ACC112 (cell line): Measurements from ENCODE around the gene ABCB8.

Source experiments
- H2AFZ ChIP-seq: fragments of 200-600 bp; sonication (generic); one replicate; pipeline ENCODE4 v1.6.0; 2017; ENCODE audit warnings: antibody characterized with exemption, low read length; ENCODE audit not compliant: unreplicated experiment
- H3K27ac ChIP-seq: fragments of 200-600 bp; sonication (generic); 2 replicates; pipeline ENCODE4 v1.5.1; 2014; ENCODE audit warnings: low read depth, mild to moderate bottlenecking, antibody characterized with exemption, low read length, moderate library complexity
- H3K27me3 ChIP-seq: fragments of 200-600 bp; sonication (generic); 2 replicates; pipeline ENCODE4 v1.6.1; 2014; ENCODE audit warnings: mild to moderate bottlenecking, antibody characterized with exemption, low read length, moderate library complexity, mixed read lengths; ENCODE audit not compliant: insufficient read depth
- H3K36me3 ChIP-seq: fragments of 200-600 bp; sonication (generic); 2 replicates; pipeline ENCODE4 v1.6.1; 2016; ENCODE audit warnings: mild to moderate bottlenecking, antibody characterized with exemption, low read length, moderate library complexity, mixed read lengths; ENCODE audit not compliant: insufficient read depth
- H3K4me1 ChIP-seq: fragments of 200-600 bp; sonication (generic); one replicate; pipeline ENCODE4 v1.6.1; 2016; ENCODE audit warnings: low read length, mixed read lengths; ENCODE audit not compliant: insufficient read depth, unreplicated experiment, control insufficient read depth
- H3K4me3 ChIP-seq: fragments of 200-600 bp; sonication (generic); 2 replicates; pipeline ENCODE4 v1.5.1; 2014; ENCODE audit warnings: mild to moderate bottlenecking, low read depth, low read length
- H3K79me2 ChIP-seq: fragments of 200-600 bp; sonication (generic); one replicate; pipeline ENCODE4 v1.6.0; 2016; ENCODE audit warnings: low read length; ENCODE audit not compliant: control insufficient read depth, unreplicated experiment, insufficient read depth

Gene ABCB8

GRCh38 chr7:150990416-150991186 is 37.6 kb upstream of the ABCB8 start, which contains the start of gene NOS3:
NOS3 (plus strand) TSS chr7:150991017; CDS start chr7:150993804, 2,787 bp downstream.
- Histone ChIP-seq H2AFZ (no peak within 1 kb of the TSS), H3K36me3 (no peaks in the 10 kb centered on the region), H3K79me2 (no peaks in the 10 kb centered on the region), H3K4me1 (peaks cover 4% of the 10 kb centered on the region), H3K27ac (no peak within 1 kb of the TSS), H3K27me3 (peaks cover 19% of the 10 kb centered on the region), H3K4me3 (no peak within 1 kb of the TSS)

GRCh38 chr7:150992051-150992640 is 36.1 kb upstream of the ABCB8 start:
- Histone ChIP-seq H3K27me3 (peaks cover 12% of the 10 kb centered on the region), H2AFZ (no peak overlapping the region), H3K4me1 (peaks cover 4% of the 10 kb centered on the region), H3K27ac (no peak overlapping the region), H3K4me3 (no peak overlapping the region), H3K36me3 (no peaks in the 10 kb centered on the region), H3K79me2 (no peaks in the 10 kb centered on the region)

- no peaks in the 10 kb centered on the region for H3K79me2 ChIP-seq
- no peak overlapping the region for H3K27ac ChIP-seq
- peaks cover 5% of the 10 kb centered on the region for H3K27me3 ChIP-seq
- H2AFZ ChIP-seq: no peak overlapping the region
- no peaks in the 10 kb centered on the region for H3K36me3 ChIP-seq
- no peak overlapping the region for H3K4me3 ChIP-seq
- peaks cover 4% of the 10 kb centered on the region for H3K4me1 ChIP-seq
Measured at GRCh38 chr7:150992833-150993302, 35.4 kb upstream of the ABCB8 start.

- no peak overlapping the region for H3K27ac ChIP-seq
- H3K79me2 ChIP-seq: no peaks in the 10 kb centered on the region
- H2AFZ ChIP-seq: no peak overlapping the region
- H3K4me1 ChIP-seq: no peaks in the 10 kb centered on the region
- H3K36me3 ChIP-seq: no peaks in the 10 kb centered on the region
- no peak overlapping the region for H3K4me3 ChIP-seq
- no peaks in the 10 kb centered on the region for H3K27me3 ChIP-seq
Measured at GRCh38 chr7:150993511-150993910, 34.7 kb upstream of the ABCB8 start.

GRCh38 chr7:150994141-150994837 is 34.0 kb upstream of the ABCB8 start:
- Histone ChIP-seq H3K4me1 (no peaks in the 10 kb centered on the region), H2AFZ (no peak overlapping the region), H3K4me3 (no peak overlapping the region), H3K36me3 (no peaks in the 10 kb centered on the region), H3K27me3 (no peaks in the 10 kb centered on the region), H3K79me2 (no peaks in the 10 kb centered on the region), H3K27ac (no peak overlapping the region)

- Histone ChIP-seq H3K27me3 (no peaks in the 10 kb centered on the region), H3K79me2 (no peaks in the 10 kb centered on the region), H3K27ac (no peak overlapping the region), H3K36me3 (no peaks in the 10 kb centered on the region), H3K4me1 (no peaks in the 10 kb centered on the region), H2AFZ (no peak overlapping the region), H3K4me3 (no peak overlapping the region)
Measured at GRCh38 chr7:150994838-150995510, 33.3 kb upstream of the ABCB8 start.

- Histone ChIP-seq H3K36me3 (no peaks in the 10 kb centered on the region), H3K4me1 (no peaks in the 10 kb centered on the region), H3K79me2 (no peaks in the 10 kb centered on the region), H3K4me3 (no peak overlapping the region), H2AFZ (no peak overlapping the region), H3K27me3 (no peaks in the 10 kb centered on the region), H3K27ac (no peak overlapping the region)
Measured at GRCh38 chr7:150996376-150997074, 31.7 kb upstream of the ABCB8 start.

GRCh38 chr7:150997075-150997511 is 31.2 kb upstream of the ABCB8 start:
- Histone ChIP-seq H3K79me2 (no peaks in the 10 kb centered on the region), H3K4me1 (no peaks in the 10 kb centered on the region), H3K27me3 (no peaks in the 10 kb centered on the region), H3K27ac (no peak overlapping the region), H3K4me3 (no peak overlapping the region), H3K36me3 (no peaks in the 10 kb centered on the region), H2AFZ (no peak overlapping the region)

- Histone ChIP-seq H3K27ac (no peak overlapping the region), H2AFZ (no peak overlapping the region), H3K4me1 (no peaks in the 10 kb centered on the region), H3K4me3 (no peak overlapping the region), H3K79me2 (no peaks in the 10 kb centered on the region), H3K27me3 (no peaks in the 10 kb centered on the region), H3K36me3 (no peaks in the 10 kb centered on the region)
Measured at GRCh38 chr7:150997817-150998216, 30.4 kb upstream of the ABCB8 start.

- H3K4me3 ChIP-seq: no peak overlapping the region
- no peak overlapping the region for H3K27ac ChIP-seq
- no peak overlapping the region for H2AFZ ChIP-seq
- no peaks in the 10 kb centered on the region for H3K4me1 ChIP-seq
- no peaks in the 10 kb centered on the region for H3K27me3 ChIP-seq
- no peaks in the 10 kb centered on the region for H3K36me3 ChIP-seq
- no peaks in the 10 kb centered on the region for H3K79me2 ChIP-seq
Measured at GRCh38 chr7:150998341-150998740, 29.9 kb upstream of the ABCB8 start.
